Measurements from ENCODE around the gene PPCDC.
"Not testable (repeated sequence)": the region's sequence is repeated elsewhere in the genome, so short reads cannot be mapped to it uniquely, and the experiment has no call there.

DNA sequence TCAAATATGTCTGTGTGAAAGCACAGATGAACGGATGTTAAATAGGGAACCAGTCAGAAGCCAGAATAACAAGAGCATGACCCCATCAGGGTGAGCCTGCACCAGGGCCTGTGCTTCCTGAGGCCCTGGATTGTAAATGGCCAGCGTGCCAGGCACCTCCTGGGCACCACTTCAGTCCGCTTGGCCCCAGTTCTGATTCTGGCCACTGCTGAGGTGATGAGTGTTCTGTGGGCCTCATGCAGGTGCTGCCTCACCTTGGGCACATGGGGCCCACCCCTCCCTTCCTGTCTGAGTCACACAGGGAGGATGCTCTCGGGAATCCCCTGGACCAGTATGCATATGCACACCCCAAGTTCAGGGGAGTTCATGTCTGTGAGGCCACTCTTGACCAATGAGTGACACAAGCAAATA lies 54.2 kb downstream of the PPCDC start:
- TF ChIP-seq, protein P1, sequence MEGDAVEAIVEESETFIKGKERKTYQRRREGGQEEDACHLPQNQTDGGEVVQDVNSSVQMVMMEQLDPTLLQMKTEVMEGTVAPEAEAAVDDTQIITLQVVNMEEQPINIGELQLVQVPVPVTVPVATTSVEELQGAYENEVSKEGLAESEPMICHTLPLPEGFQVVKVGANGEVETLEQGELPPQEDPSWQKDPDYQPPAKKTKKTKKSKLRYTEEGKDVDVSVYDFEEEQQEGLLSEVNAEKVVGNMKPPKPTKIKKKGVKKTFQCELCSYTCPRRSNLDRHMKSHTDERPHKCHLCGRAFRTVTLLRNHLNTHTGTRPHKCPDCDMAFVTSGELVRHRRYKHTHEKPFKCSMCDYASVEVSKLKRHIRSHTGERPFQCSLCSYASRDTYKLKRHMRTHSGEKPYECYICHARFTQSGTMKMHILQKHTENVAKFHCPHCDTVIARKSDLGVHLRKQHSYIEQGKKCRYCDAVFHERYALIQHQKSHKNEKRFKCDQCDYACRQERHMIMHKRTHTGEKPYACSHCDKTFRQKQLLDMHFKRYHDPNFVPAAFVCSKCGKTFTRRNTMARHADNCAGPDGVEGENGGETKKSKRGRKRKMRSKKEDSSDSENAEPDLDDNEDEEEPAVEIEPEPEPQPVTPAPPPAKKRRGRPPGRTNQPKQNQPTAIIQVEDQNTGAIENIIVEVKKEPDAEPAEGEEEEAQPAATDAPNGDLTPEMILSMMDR (IDR thresholded peaks at IDR 0.05): not testable (repeated sequence)
- TF ChIP-seq POLR2A (IDR thresholded peaks at IDR 0.05; ENCODE audit: low read depth); POLR2AphosphoS5 (IDR thresholded peaks at IDR 0.05); EP300 (IDR thresholded peaks at IDR 0.05): not testable (repeated sequence)

Data from esophagus muscularis mucosa (tissue), 4 donors.